GM19324 (cell line): ENCODE data around the gene SIRT7.

Experiments used
- ATAC-seq: cut with Tn5 transposase; IDR thresholded peaks from one replicate; pipeline ENCODE4 v1.9.1; 2021; ENCODE audit warnings: mild to moderate bottlenecking, moderate library complexity; ENCODE audit not compliant: unreplicated experiment, low FRiP score

The SIRT7 gene

GRCh38 chr17:81933178-81933699, 15.3 kb upstream of the SIRT7 start:
- ATAC-seq = no peak

DNA sequence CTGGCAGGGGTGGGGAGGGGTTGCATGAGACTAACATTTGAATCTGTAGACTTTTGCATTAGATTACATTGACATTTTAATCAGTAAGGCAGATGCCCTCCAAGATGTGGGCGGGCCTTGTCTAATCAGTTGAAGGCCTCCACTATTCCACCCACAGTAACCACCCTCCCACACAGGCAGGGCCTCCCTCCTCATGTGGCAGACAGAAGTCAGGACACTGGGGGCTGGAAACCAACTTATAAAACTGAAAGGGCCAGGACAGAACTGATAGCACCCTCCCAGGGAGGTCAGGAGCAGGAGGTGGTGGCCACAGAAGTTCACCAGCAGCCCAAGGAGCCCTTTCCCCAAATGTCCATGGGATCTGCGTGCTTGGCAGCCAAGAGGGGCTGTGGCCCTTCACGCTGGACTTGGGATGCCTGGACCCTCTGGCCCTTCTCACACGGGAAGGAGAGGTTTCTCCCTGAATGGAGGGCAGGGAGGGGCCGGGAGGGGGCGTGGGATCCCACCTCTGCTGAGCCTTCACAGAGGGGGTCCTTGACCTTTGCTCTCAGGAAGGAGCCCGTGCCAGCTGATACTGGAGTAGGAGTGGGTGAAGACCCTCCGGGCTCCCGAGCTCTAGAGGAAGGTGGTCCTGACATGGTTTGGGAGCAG, 14.5 kb upstream of the SIRT7 start:
- ATAC-seq = no peak

DNA sequence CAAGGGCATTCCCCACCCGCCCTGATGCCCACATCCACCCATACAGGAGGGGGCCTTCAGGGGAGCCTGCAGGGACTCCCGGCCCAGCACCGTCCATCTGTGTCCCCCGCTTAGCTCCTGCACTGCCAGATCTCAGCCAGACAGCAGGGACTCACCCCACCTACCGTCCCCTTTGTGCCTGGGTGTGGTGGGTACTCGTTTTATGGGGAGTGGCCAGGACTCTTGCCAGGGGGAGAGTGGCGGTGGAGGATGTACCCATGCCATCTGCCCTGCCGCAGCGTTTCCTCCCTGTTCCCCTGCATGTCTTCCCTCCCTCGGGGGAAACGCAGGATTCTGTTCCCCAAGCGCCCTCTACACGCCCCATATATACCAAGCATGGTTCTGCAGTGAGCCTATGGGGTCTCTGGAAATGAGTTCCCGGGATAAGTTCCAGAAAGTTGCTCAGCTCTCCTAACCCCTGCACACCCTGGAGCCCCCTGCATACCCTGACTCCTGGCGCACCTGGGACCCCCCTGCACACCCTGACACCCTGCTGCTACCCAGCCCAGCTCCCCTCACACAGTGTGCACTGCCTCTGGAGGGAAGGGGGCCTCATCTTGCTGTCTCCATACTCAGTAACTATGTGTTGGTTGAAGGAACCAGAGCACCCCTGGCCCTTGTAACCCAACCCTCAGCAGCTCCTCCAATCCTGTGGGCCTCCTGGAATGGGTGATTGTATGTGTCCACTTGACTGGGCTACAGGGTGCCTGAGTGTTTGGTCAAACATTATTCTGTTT, 13.8 kb upstream of the SIRT7 start:
- ATAC-seq = no peak

GRCh38 chr17:81931189-81931556, 13.2 kb upstream of the SIRT7 start:
- no peak for ATAC-seq

DNA sequence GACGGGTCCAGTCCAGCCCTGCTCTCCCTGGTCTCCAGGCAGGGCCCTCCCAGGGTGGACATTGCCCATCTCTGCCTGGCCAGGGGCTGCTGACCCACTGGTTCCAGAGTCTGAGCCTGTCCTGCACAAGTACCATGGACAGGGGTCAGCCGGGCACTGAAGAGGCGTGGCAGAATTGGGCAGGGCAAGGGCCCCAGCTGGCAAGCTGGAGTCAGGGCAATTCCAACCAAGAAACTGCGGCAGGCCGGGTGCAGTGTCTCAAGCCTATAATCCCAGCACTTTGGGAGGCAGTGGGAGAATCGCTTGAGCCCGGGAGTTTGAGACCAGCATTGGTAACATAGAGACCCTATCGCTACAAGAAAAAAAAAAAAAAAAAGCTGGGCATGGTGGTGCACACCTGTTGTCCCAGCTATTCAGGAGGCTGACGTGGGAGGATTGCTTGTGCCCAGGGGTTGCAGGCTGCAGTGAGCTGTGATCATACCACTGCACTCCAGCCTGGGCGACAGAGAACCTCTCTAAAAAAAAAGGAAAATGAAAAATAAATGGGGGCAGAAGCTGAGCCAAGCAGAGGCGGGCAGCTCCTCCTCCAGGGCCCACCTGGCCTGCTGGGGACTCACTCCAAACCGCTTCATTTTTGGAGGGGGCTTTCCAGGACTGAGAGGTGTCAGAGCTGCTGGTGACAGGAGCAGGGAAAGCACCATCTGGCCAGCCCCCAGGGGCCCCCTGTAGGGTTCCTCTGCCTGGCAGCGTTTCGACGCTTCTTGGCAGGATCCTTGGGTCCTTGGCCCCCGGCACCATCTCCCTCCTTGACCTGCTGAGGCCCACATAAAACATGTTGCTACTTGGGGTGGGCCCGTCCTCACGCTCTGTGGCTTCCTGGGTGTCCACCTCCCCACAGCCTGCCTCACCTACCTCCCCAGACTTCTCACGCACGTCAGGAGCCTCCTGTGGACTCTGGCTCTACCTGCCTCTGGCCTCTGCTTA, 12.5 kb upstream of the SIRT7 start:
- ATAC-seq = no peak

DNA sequence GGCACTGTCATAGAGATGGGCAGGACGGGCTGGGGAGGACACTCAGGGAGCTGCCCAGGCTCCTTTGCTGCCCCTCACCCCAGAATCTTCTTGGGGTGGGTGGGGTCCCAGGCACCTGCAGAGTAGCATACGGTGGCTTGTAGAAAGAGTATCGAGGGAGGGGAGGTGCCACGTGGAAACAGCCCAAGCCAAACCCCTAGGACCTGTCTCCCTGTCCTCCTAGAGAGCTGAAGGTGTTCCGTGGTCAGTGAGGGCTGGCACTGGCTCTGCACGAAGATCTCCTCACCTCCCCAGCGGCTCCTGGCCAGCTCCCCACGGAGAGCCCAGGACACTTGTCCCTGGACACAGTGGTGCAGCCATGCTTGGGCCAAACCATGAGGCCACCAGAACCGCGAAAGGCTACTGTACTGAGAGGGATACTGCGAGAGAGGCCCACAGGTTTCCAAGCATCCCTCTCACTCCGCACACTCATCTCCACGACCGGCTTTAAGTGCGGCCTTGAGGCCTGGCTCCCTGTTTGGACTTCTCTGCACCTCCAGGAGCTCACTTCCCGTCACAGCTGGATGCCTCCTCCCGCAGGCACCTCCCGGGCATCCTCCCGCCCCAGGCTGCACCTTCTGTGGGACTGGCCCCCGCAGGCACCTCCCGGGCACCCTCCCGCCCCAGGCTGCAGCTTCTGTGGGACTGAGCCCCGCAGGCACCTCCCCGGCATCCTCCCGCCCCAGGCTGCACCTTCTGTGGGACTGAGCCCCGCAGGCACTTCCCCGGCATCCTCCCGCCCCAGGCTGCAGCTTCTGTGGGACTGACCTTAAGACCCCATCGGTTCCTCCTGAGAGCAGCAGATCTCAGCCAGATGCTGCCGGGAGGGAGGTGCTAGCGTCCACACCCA, 11.5 kb upstream of the SIRT7 start:
- no peak for ATAC-seq

DNA sequence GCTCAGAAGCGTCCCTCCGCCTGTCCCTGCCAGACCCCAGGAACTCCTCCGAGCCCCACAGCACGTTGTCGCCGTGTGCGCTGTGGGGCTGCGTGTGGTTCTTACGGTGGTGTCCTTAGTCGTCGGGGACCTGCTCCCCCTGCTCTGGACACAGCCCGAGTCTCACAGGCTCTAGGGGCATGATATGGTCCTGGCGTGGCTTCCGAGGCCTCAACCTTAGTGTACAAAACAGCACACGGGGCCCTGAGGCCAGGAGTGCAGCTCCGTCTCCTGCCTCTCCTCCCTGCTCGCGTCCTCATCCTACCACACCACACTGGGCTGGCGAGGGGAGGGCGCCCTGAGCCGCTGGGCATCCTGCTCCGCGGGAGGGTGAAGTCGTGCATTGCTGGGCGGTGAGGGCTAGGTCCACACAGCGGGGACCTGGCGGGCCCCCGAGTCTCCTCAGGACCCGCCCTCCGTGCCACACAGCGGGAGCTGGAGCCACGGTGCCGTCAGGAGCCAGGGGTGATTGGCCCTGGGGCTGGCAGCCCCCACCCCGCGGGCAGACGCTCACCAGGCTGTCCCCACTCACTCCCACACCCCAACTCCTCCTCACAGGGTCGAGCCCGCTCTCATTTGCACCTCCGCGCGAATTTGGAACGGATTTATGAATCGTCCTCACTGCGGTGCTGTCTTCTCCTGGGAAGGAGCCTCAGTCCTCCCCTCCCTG, 10.7 kb upstream of the SIRT7 start:
- ATAC-seq = no peak

DNA sequence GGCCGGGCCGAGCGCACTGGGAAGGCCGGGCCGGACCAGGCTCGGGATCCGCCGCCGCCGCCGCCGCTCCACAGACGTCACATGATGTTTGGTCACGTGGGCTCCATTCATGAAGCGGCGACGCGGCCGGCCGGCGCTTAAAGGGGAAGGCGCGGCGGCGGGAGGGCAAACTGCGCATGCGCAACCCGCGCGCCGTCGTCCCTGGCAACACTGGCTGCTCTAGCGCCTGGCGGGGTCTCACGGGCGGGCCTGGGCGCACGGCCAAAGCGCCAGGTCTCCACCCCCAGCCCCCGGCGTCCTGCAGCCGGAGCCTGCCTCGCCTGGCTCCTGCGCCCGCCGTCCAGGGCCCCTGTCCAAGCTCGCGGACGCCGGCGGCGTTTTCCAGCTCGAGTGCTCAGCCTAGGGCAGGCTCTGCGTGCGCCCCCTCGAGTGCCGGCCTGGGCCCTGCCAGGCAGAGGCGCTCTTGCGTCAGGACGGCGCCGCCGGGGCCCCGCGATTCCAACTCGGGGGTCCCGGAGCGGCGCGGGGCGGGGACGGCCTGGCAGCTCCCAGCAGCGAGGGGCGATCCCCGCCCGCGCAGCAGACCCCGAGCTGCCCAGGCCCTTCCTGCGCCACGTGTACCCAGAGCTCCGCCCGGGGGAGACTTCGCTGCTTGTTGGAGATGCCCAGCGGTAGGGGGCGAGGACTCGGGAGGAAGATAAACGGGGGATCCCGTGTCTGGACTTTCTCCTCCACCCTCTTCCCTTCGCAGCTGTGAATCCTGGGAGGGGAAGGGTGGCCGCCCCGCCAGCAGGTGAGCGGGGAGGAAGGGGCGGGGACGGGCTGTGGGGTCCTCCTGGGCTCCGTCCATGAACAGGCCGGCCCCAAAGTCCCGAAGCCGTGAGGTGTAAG, 9.9 kb upstream of the SIRT7 start, which contains the start of gene MAFG:
MAFG (minus strand) TSS at position 83 of the 891 bp plus-strand sequence. CDS start 4,550 bp downstream, outside the sequence.
- peak; percentile 76 for ATAC-seq

GRCh38 chr17:81927152-81927652, 9.2 kb upstream of the SIRT7 start:
- peak; percentile 14 for ATAC-seq

- ATAC-seq = peak; percentile 6
Measured at GRCh38 chr17:81926451-81927151, 8.6 kb upstream of the SIRT7 start.

DNA sequence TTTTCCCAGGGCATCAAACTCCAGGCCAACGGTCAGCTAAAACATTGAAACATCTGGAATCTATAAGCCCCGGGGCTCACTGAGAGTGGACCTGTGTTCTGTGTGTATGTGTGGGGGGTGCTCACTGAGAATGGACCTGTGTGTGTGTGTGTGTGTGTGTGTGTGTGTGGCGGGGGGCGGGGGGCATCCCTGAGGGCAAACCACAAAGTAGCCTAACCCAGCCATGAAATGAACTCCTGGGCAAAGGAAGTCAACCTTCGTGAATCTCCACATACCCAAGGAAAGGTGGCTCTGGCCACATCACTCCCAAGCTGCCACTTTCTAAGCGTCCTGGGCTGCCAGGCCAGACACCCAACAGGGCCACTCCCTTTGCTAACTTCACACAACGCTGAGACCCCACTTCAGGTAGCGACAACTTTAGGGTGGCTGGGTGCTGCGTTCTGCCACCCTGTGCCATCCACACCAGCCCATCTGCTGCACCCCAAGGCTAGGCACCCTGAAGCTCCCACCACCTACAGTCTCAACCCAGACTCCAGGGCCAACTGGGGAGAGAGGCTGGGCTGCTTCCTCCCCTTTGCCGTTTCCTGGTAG, 8.0 kb upstream of the SIRT7 start:
- no peak for ATAC-seq

DNA sequence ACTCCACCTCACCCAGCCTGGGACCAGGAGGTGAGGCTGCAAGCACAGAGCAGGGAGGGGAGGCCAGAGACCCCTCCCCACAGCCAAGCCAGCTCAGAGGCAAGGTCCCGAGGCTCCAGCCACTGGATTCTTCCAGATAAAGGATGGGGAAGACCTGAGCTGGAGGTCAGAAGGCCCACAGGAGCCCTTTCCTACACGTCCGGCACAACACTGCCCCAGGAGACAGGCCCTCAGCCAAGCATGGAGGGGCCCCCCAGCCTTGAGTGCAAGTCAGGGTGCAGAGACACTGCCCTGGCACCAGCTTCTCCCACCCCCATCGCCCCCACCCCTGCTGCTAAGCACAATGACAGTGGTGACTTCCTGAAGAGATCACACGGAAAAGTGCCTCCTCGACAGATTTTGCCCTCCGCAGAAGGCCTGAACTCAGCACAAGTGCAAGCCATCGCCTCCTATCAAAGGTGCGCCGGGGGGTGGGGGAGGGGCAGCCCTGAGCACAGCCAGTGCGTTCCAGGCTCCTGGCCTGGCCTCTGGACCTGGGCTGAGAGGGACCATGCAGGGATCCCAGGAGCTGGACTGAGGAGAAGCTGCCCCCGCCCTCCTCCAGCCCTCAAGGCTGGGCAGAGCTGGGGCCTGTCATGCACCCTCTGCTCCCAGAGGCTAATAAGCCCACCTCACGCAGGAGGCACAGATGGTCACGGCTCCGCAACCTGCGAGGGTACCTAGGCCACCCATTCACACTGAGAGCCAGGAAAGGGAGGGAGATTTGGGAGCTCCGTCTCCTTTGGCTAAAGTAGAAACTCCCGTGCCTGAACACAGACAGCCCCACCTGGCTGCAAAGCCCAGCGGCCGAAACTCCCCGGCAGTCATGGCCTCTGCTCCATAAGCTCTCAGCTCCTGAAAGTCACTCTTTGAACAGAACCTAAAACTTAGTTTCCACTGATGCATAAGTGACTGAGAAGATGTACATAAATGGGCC, 6.9 kb upstream of the SIRT7 start:
- no peak for ATAC-seq

GRCh38 chr17:81923302-81924260, 5.6 kb upstream of the SIRT7 start:
- ATAC-seq = no peak

GRCh38 chr17:81922566-81923301, 4.8 kb upstream of the SIRT7 start:
- ATAC-seq = no peak
